Adrenal gland (tissue), 5 donors: ENCODE data around the gene RPRD1B.

Experiments used
- CTCF ChIP-seq, 6 experiments: fragments of 450-650 bp in 4 of 6; fragments of 200-600 bp in 2 of 6; sonication (generic) in 1 of 6; IDR thresholded peaks; 1 replicate in 5 of 6; 2 replicates in 1 of 6; pipeline versions ENCODE4 v1.5.1 to v1.8.0; 2016 to 2021; ENCODE audit warnings: antibody characterized with exemption in 6 of 6, mild to moderate bottlenecking in 2 of 6, moderate library complexity in 1 of 6
- POLR2A ChIP-seq, 2 donors: fragments of 450-650 bp; IDR thresholded peaks; one replicate each; pipeline ENCODE4 v1.6.1; 2017; ENCODE audit warnings: antibody characterized with exemption in 2 of 2, mild to moderate bottlenecking in 2 of 2, moderate library complexity in 1 of 2
- donor health status: DM: no; HTN: no; CAD: no.

- TF ChIP-seq POLR2A (IDR thresholded peaks at IDR 0.05) (no peak), CTCF (IDR thresholded peaks at IDR 0.05) (no peak)
These were observed 72.9 kb downstream of the RPRD1B start for GRCh38 chr20:38106461-38106860.
